Activated CD8-positive, alpha-beta memory T cell treated with anti-CD3 and anti-CD28 coated beads for 36 hours (primary cell): ENCODE measurements around the gene PRADC1. TPM values are rescaled to one million over a fixed set of nuclear protein-coding genes. Genes with fewer than 3 reads are reported as not detected.
"Not testable (repeated sequence)": the region's sequence is repeated elsewhere in the genome, so short reads cannot be mapped to it uniquely, and the experiment has no call there.

Experiments used
- CTCF ChIA-PET: fragments of 350-600 bp; sonication (Branson Sonifier 250); formaldehyde crosslinking; loops from one replicate; lab custom pipeline; 2021; ENCODE audit warnings: antibody characterized with exemption; lab: Charles Lee
- POLR2A ChIA-PET: fragments of 350-600 bp; sonication (Branson Sonifier 250); formaldehyde crosslinking; loops from one replicate; lab custom pipeline; 2021; ENCODE audit warnings: antibody characterized with exemption; lab: Charles Lee
- total RNA-seq, 2 experiments: library from RNA; stranded (reverse); gene quantifications; one replicate each; pipeline ENCODE4 v1.2.3, GENCODE V29; 2021

The PRADC1 gene
- total RNA-seq, result 10 to 100 TPM; 21.9 to 23.4 TPM

- POLR2A ChIA-PET, result interaction anchor here (0.5 to 2.9 kb wide), 12 partner anchors 8 to 946 kb away, joined by 3 to 17 read pairs (median 6); partner anchors contain the start of genes ALMS1, EGR4, FBXO41 and SFXN5
- CTCF ChIA-PET, result interaction anchor here (0.6 to 5.1 kb wide), 8 partner anchors 9 to 619 kb away, joined by 3 to 27 read pairs (median 5); no protein-coding TSS in a partner anchor
Observed at GRCh38 chr2:73233154-73233931, at the start of gene PRADC1. TSS of gene PRADC1 (minus strand) at chr2:73233239. CDS start at chr2:73233160, 79 bp downstream.

GRCh38 chr2:73281244-73281643 is 48.2 kb upstream of the PRADC1 start:
- CTCF ChIA-PET, result interaction anchor here (1.6 kb wide), 1 partner anchor 9 kb away, joined by 5 read pairs; no protein-coding TSS in a partner anchor
- POLR2A ChIA-PET, result no interaction called here

- POLR2A ChIA-PET, result no interaction called here
- CTCF ChIA-PET, result interaction anchor here (0.7 kb wide), 1 partner anchor 11 kb away, joined by 3 read pairs; no protein-coding TSS in a partner anchor
Observed at GRCh38 chr2:73279852-73280251, 46.8 kb upstream of the PRADC1 start.

GRCh38 chr2:73272270-73272669 is 39.2 kb upstream of the PRADC1 start:
- POLR2A ChIA-PET, result no interaction called here
- CTCF ChIA-PET, result no interaction called here

GRCh38 chr2:73269686-73270465 is 36.8 kb upstream of the PRADC1 start:
- ChIA-PET CTCF (no interaction called here), POLR2A (interaction anchor here (0.6 kb wide), 1 partner anchor 1567 kb away, joined by 3 read pairs; no protein-coding TSS in a partner anchor)

- ChIA-PET CTCF (interaction anchor here (1.0 kb wide), 1 partner anchor 11 kb away, joined by 3 read pairs; no protein-coding TSS in a partner anchor), POLR2A (interaction anchor here (0.9 to 1.1 kb wide), 3 partner anchors 11 to 16 kb away, joined by 3 to 4 read pairs (median 3); no protein-coding TSS in a partner anchor)
Observed at GRCh38 chr2:73268830-73269685, 36.0 kb upstream of the PRADC1 start.

- POLR2A ChIA-PET, result interaction anchor here (0.9 to 1.1 kb wide), 3 partner anchors 11 to 16 kb away, joined by 3 to 4 read pairs (median 3); no protein-coding TSS in a partner anchor
- CTCF ChIA-PET, result interaction anchor here (1.0 kb wide), 1 partner anchor 12 kb away, joined by 3 read pairs; no protein-coding TSS in a partner anchor
Observed at GRCh38 chr2:73268366-73268829, 35.4 kb upstream of the PRADC1 start.

GRCh38 chr2:73267008-73267407 is 34.0 kb upstream of the PRADC1 start:
- ChIA-PET CTCF (no interaction called here), POLR2A (no interaction called here)

GRCh38 chr2:73266061-73266901 is 33.2 kb upstream of the PRADC1 start:
- POLR2A ChIA-PET, result no interaction called here
- CTCF ChIA-PET, result no interaction called here

GRCh38 chr2:73265298-73266060 is 32.4 kb upstream of the PRADC1 start:
- CTCF ChIA-PET, result no interaction called here
- POLR2A ChIA-PET, result no interaction called here

- CTCF ChIA-PET, result no interaction called here
- POLR2A ChIA-PET, result no interaction called here
Observed at GRCh38 chr2:73264783-73265182, 31.7 kb upstream of the PRADC1 start.

GRCh38 chr2:73264332-73264606 is 31.2 kb upstream of the PRADC1 start:
- CTCF ChIA-PET, result no interaction called here
- POLR2A ChIA-PET, result interaction anchor here (1.4 kb wide), 1 partner anchor 10 kb away, joined by 4 read pairs; no protein-coding TSS in a partner anchor

- CTCF ChIA-PET, result no interaction called here
- POLR2A ChIA-PET, result interaction anchor here (1.4 kb wide), 1 partner anchor 9 kb away, joined by 4 read pairs; no protein-coding TSS in a partner anchor
Observed at GRCh38 chr2:73263540-73264331, 30.7 kb upstream of the PRADC1 start.

GRCh38 chr2:73262691-73263429 is 29.8 kb upstream of the PRADC1 start:
- POLR2A ChIA-PET, result interaction anchor here (0.7 to 1.4 kb wide), 2 partner anchors 8 to 125 kb away, joined by 4 read pairs; no protein-coding TSS in a partner anchor
- CTCF ChIA-PET, result not testable (repeated sequence)

GRCh38 chr2:73262108-73262651 is 29.1 kb upstream of the PRADC1 start:
- CTCF ChIA-PET, result no interaction called here
- POLR2A ChIA-PET, result no interaction called here
